ENCODE measurements around the gene DCX.

DNA sequence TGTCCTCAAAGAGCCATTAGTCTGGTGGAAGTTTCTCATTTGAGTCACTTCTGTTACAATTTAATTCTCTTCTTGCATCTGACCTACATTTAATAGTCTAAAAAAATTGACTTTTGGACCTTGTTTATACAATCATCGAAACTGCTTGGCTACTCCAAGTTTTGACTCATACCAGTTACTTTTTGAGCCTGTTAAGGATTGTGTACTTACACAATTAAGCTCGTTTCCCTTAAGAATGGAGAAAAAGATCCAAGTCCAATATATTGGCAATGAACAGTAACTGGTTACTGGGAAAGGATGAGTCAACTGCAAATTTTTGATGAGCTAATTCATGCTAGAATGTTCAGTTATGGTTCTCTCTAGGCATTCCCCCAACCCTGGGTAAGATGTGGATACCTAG lies 58.2 kb downstream of the DCX start:
- TF ChIP-seq CTCF (IDR thresholded peaks at IDR 0.05; ENCODE audit: insufficient read depth, low read length, poor library complexity, severe bottlenecking), result no peak
- no peak for TF ChIP-seq EZH2phosphoT487 (conservative IDR thresholded peaks at IDR 0.05; ENCODE audit: low read length)
